NT2/D1 (cell line): ENCODE data around the gene PEF1.

Source experiments
- SUZ12 ChIP-seq: IDR thresholded peaks from 2 replicates; pipeline ENCODE4 v1.6.1; 2011; ENCODE audit not compliant: insufficient read length, insufficient read depth; ENCODE audit errors: extremely low read depth
- ZNF274 ChIP-seq: IDR thresholded peaks from 2 replicates; pipeline ENCODE4 v1.6.1; 2011; ENCODE audit warnings: mild to moderate bottlenecking, low read depth, low read length

DNA sequence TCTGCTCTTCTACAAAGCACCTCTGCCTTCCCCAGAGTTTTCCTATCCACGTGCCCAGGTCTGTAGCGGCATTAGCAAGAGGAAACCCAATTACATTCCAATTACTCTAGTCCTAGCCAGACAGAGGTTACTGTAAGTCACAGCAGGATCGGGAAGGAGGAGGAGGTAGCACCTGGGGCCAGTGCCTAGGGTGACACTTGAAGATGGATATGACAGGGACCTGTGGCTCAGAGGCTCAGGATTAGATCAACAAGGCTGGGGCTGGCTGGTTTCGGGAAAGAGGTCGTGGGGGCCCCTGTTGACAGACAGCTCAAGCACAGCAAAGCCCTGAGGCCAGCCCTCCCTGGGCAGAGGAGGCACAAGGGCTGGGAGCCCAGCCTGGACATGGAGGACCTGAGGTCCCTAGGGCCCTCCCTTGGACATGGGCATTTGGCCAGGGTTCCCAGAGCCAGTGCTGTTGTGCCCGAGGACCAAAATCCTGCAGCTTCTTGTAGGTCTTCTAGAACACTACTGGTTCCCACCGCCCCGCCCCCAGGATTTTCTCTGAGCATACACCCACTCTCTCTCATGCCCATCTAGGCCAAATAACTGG, 30.2 kb downstream of the PEF1 start:
- TF ChIP-seq ZNF274 (no peak), SUZ12 (no peak)
